ENCODE data around the gene COL1A2. TPM values are rescaled to one million over a fixed set of nuclear protein-coding genes. Genes with fewer than 3 reads are reported as not detected.

Gene COL1A2
- polyA plus RNA-seq, 1 donor from 2014 or later = 2.5 TPM

GRCh38 chr7:94403546-94403945 is 8.9 kb downstream of the COL1A2 start:
- TF ChIP-seq TAF1 (IDR thresholded peaks at IDR 0.05; ENCODE audit: low read depth) (no peak), EZH2 (IDR thresholded peaks at IDR 0.05; ENCODE audit: borderline replicate concordance, insufficient read depth, low read length, poor library complexity, severe bottlenecking) (no peak), POLR2AphosphoS5 (IDR thresholded peaks at IDR 0.05) (no peak), RAD21 (conservative IDR thresholded peaks at IDR 0.05) (no peak), REST (IDR thresholded peaks at IDR 0.05; ENCODE audit: borderline replicate concordance) (no peak), MXI1 (conservative IDR thresholded peaks at IDR 0.05; ENCODE audit: poor library complexity, severe bottlenecking) (no peak), EP300 (conservative IDR thresholded peaks at IDR 0.05; ENCODE audit: poor library complexity, severe bottlenecking) (no peak), CTCF (IDR thresholded peaks at IDR 0.05; ENCODE audit: poor library complexity, severe bottlenecking) (no peak), SMC3 (conservative IDR thresholded peaks at IDR 0.05; ENCODE audit: poor library complexity) (no peak)
- no peak overlapping the region for H3K4me3 ChIP-seq (ENCODE audit: low read length)
- H4K20me1 ChIP-seq (ENCODE audit: insufficient read depth) = no peaks in the 10 kb centered on the region
- no peaks in the 10 kb centered on the region for H3K27me3 ChIP-seq (ENCODE audit: insufficient read depth, low read depth, low read length)
- H3K9me2 ChIP-seq (ENCODE audit: insufficient read depth, low read length) = no peaks in the 10 kb centered on the region
- H3K36me3 ChIP-seq (ENCODE audit: insufficient read depth, low read length) = no peaks in the 10 kb centered on the region
- H2AFZ ChIP-seq (ENCODE audit: low read depth, low read length) = no peak overlapping the region
- no peak overlapping the region for H3K9ac ChIP-seq (ENCODE audit: low read length)
- H3K27ac ChIP-seq (ENCODE audit: low read length) = peak overlapping the region; percentile 10
- H3K4me2 ChIP-seq (ENCODE audit: low read length) = no peak overlapping the region
- H3K9me3 ChIP-seq (ENCODE audit: low read length) = no peaks in the 10 kb centered on the region
- no peaks in the 10 kb centered on the region for H3F3A ChIP-seq (ENCODE audit: insufficient read depth, low read length, poor library complexity, severe bottlenecking)
- H3K79me2 ChIP-seq (replicated peaks; ENCODE audit: insufficient read depth, low read length) = no peaks in the 10 kb centered on the region

GRCh38 chr7:94405506-94405905 is 10.8 kb downstream of the COL1A2 start:
- no peaks in the 10 kb centered on the region for H3K36me3 ChIP-seq (ENCODE audit: insufficient read depth, low read length)
- no peak overlapping the region for H3K4me2 ChIP-seq (ENCODE audit: low read length)
- TF ChIP-seq CTCF (IDR thresholded peaks at IDR 0.05; ENCODE audit: poor library complexity, severe bottlenecking) = no peak
- no peak for TF ChIP-seq SMC3 (conservative IDR thresholded peaks at IDR 0.05; ENCODE audit: poor library complexity)
- TF ChIP-seq RAD21 (conservative IDR thresholded peaks at IDR 0.05) = no peak
- TF ChIP-seq EP300 (conservative IDR thresholded peaks at IDR 0.05; ENCODE audit: poor library complexity, severe bottlenecking) = no peak
- no peak for TF ChIP-seq REST (IDR thresholded peaks at IDR 0.05; ENCODE audit: borderline replicate concordance)
- TF ChIP-seq EZH2 (IDR thresholded peaks at IDR 0.05; ENCODE audit: borderline replicate concordance, insufficient read depth, low read length, poor library complexity, severe bottlenecking) = no peak
- no peak for TF ChIP-seq MXI1 (conservative IDR thresholded peaks at IDR 0.05; ENCODE audit: poor library complexity, severe bottlenecking)
- no peak for TF ChIP-seq TAF1 (IDR thresholded peaks at IDR 0.05; ENCODE audit: low read depth)
- TF ChIP-seq POLR2AphosphoS5 (IDR thresholded peaks at IDR 0.05) = no peak
- H3F3A ChIP-seq (ENCODE audit: insufficient read depth, low read length, poor library complexity, severe bottlenecking) = no peaks in the 10 kb centered on the region
- no peaks in the 10 kb centered on the region for H3K79me2 ChIP-seq (replicated peaks; ENCODE audit: insufficient read depth, low read length)
- no peaks in the 10 kb centered on the region for H3K9me3 ChIP-seq (ENCODE audit: low read length)
- H3K27me3 ChIP-seq (ENCODE audit: insufficient read depth, low read depth, low read length) = no peaks in the 10 kb centered on the region
- no peak overlapping the region for H3K4me3 ChIP-seq (ENCODE audit: low read length)
- H3K27ac ChIP-seq (ENCODE audit: low read length) = no peak overlapping the region
- H2AFZ ChIP-seq (ENCODE audit: low read depth, low read length) = no peak overlapping the region
- no peaks in the 10 kb centered on the region for H4K20me1 ChIP-seq (ENCODE audit: insufficient read depth)
- no peaks in the 10 kb centered on the region for H3K9me2 ChIP-seq (ENCODE audit: insufficient read depth, low read length)
- H3K9ac ChIP-seq (ENCODE audit: low read length) = no peak overlapping the region
